Measurements from ENCODE around the gene OR5H6.

Gene OR5H6

GRCh38 chr3:98263944-98264343 is at the start of gene OR5H6:
OR5H6 (plus strand) TSS chr3:98264244; CDS start chr3:98264333, 89 bp downstream.
- TF ChIP-seq CTCF (IDR thresholded peaks at IDR 0.05; ENCODE audit: low read depth, low read length, poor library complexity, severe bottlenecking) = no peak
- TF ChIP-seq EZH2phosphoT487 (IDR thresholded peaks at IDR 0.05; ENCODE audit: borderline replicate concordance, low read length) = no peak
- Histone ChIP-seq H3K9me3 (ENCODE audit: control insufficient read depth, insufficient read depth, low read length) (no peaks in the 10 kb centered on the region), H3K4me2 (ENCODE audit: low read length) (no peak within 1 kb of the TSS), H3K27ac (ENCODE audit: low read depth, low read length) (no peak within 1 kb of the TSS), H3K4me3 (ENCODE audit: low read length) (no peak within 1 kb of the TSS), H3F3A (ENCODE audit: control insufficient read depth, insufficient read depth) (no peaks in the 10 kb centered on the region), H3K4me1 (ENCODE audit: control insufficient read depth, low read length) (no peaks in the 10 kb centered on the region), H3K9me2 (replicated peaks; ENCODE audit: control insufficient read depth, low read length) (no peaks in the 10 kb centered on the region), H3K36me3 (ENCODE audit: control insufficient read depth, low read length) (no peaks in the 10 kb centered on the region), H3K27me3 (ENCODE audit: control insufficient read depth, low read length) (no peaks in the 10 kb centered on the region), H3K79me2 (ENCODE audit: control insufficient read depth, low read length) (no peaks in the 10 kb centered on the region), H4K20me1 (ENCODE audit: control insufficient read depth, insufficient read depth, low read depth, low read length) (no peaks in the 10 kb centered on the region)

GRCh38 chr3:98215051-98215450 is 49.0 kb upstream of the OR5H6 start:
- no peaks in the 10 kb centered on the region for H3K79me2 ChIP-seq (ENCODE audit: control insufficient read depth, low read length)
- H3K4me2 ChIP-seq (ENCODE audit: low read length) = no peak overlapping the region
- no peaks in the 10 kb centered on the region for H3K27me3 ChIP-seq (ENCODE audit: control insufficient read depth, low read length)
- H3K4me3 ChIP-seq (ENCODE audit: low read length) = no peak overlapping the region
- H3K36me3 ChIP-seq (ENCODE audit: control insufficient read depth, low read length) = no peaks in the 10 kb centered on the region
- H3K9me3 ChIP-seq (ENCODE audit: control insufficient read depth, insufficient read depth, low read length) = no peaks in the 10 kb centered on the region
- no peaks in the 10 kb centered on the region for H3F3A ChIP-seq (ENCODE audit: control insufficient read depth, insufficient read depth)
- no peaks in the 10 kb centered on the region for H4K20me1 ChIP-seq (ENCODE audit: control insufficient read depth, insufficient read depth, low read depth, low read length)
- no peak overlapping the region for H3K27ac ChIP-seq (ENCODE audit: low read depth, low read length)
- H3K4me1 ChIP-seq (ENCODE audit: control insufficient read depth, low read length) = no peaks in the 10 kb centered on the region
- H3K9me2 ChIP-seq (replicated peaks; ENCODE audit: control insufficient read depth, low read length) = no peaks in the 10 kb centered on the region
- TF ChIP-seq CTCF (IDR thresholded peaks at IDR 0.05; ENCODE audit: low read depth, low read length, poor library complexity, severe bottlenecking) (no peak), EZH2phosphoT487 (IDR thresholded peaks at IDR 0.05; ENCODE audit: borderline replicate concordance, low read length) (no peak)

GRCh38 chr3:98223907-98224672 is 40.0 kb upstream of the OR5H6 start:
- no peaks in the 10 kb centered on the region for H3K9me3 ChIP-seq (ENCODE audit: control insufficient read depth, insufficient read depth, low read length)
- no peak for TF ChIP-seq EZH2phosphoT487 (IDR thresholded peaks at IDR 0.05; ENCODE audit: borderline replicate concordance, low read length)
- TF ChIP-seq CTCF (IDR thresholded peaks at IDR 0.05; ENCODE audit: low read depth, low read length, poor library complexity, severe bottlenecking) = no peak
- H3K4me2 ChIP-seq (ENCODE audit: low read length) = no peak overlapping the region
- no peaks in the 10 kb centered on the region for H3K4me1 ChIP-seq (ENCODE audit: control insufficient read depth, low read length)
- H3K9me2 ChIP-seq (replicated peaks; ENCODE audit: control insufficient read depth, low read length) = no peaks in the 10 kb centered on the region
- H3K27me3 ChIP-seq (ENCODE audit: control insufficient read depth, low read length) = no peaks in the 10 kb centered on the region
- no peaks in the 10 kb centered on the region for H3K36me3 ChIP-seq (ENCODE audit: control insufficient read depth, low read length)
- no peaks in the 10 kb centered on the region for H3F3A ChIP-seq (ENCODE audit: control insufficient read depth, insufficient read depth)
- no peaks in the 10 kb centered on the region for H3K79me2 ChIP-seq (ENCODE audit: control insufficient read depth, low read length)
- no peak overlapping the region for H3K4me3 ChIP-seq (ENCODE audit: low read length)
- H3K27ac ChIP-seq (ENCODE audit: low read depth, low read length) = no peak overlapping the region
- no peaks in the 10 kb centered on the region for H4K20me1 ChIP-seq (ENCODE audit: control insufficient read depth, insufficient read depth, low read depth, low read length)

All from DOHH2 (cell line).